H54 (cell line): ENCODE results near the gene SEPTIN12.
A peak's percentile ranks its signal among the peaks of the same experiment; 100 is the strongest.

ENCODE experiments used
- DNase-seq: peaks from one replicate; pipeline ENCODE4 v3.0.0; 2011; ENCODE audit warnings: low spot score, mixed read lengths; ENCODE audit not compliant: insufficient read length
- FAIRE-seq: peaks from 3 replicates; lab custom pipeline; 2011; peaks lifted over from hg19 to GRCh38; lab: Jason Lieb, UNC
- POLR2A ChIP-seq: IDR thresholded peaks from 2 replicates; pipeline ENCODE4 v1.6.1; 2011; ENCODE audit warnings: low read depth, mild to moderate bottlenecking, low read length

SEPTIN12 gene

GRCh38 chr16:4767872-4768548, 20.1 kb downstream of the SEPTIN12 start:
- no peak for DNase-seq
- TF ChIP-seq POLR2A = no peak
- no peak for FAIRE-seq

DNA sequence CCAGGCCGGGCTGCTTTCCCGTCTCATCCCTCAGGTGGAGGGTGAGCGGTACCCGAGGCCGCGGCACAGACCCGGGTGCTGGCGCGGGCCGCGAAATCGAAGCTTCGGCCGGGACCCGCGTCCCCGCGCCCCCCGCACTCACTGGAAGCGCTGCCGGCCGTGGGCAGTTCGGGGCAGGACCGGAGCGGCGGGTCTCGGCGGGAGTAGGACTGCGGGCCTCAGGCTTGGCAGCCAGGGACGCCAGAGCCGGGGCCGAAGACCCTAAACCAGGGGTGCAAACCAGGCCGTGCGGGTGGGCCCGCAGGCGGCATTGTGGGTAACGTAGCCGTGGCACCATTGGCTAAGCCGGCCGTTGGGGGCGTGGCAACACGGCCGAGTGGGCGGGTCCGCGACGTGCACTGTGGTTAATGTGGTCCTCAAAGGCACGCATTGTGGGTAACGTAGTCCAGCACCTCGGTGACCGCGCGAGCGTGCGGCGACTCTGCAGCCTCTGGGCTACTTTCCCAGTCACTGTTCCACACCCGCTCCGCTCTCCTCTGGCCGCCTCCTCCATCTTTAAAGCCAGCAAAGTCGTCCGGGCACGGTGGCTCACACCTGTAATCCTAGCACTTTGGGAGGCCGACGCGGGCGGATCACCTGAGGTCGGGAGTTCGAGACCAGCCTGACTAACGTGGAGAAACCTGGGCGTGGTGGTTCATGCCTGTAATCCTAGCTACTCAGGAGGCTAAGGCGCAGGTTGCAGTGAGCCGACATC, 21.1 kb downstream of the SEPTIN12 start, which contains the start of gene ZNF500:
Gene ZNF500, minus strand, starts transcription at position 288 of the 754 bp plus-strand sequence. CDS start 1,184 bp downstream, outside the sequence.
- DNase-seq = peak; percentile 95
- peak; percentile 83 for FAIRE-seq
- TF ChIP-seq POLR2A = peak; percentile 59

- no peak for TF ChIP-seq POLR2A
- FAIRE-seq (no peak), DNase-seq (no peak)
Measured at GRCh38 chr16:4765511-4766474, 22.4 kb downstream of the SEPTIN12 start.

- TF ChIP-seq POLR2A = no peak
- FAIRE-seq (no peak), DNase-seq (no peak)
Measured at GRCh38 chr16:4763791-4764190, 24.4 kb downstream of the SEPTIN12 start.

DNA sequence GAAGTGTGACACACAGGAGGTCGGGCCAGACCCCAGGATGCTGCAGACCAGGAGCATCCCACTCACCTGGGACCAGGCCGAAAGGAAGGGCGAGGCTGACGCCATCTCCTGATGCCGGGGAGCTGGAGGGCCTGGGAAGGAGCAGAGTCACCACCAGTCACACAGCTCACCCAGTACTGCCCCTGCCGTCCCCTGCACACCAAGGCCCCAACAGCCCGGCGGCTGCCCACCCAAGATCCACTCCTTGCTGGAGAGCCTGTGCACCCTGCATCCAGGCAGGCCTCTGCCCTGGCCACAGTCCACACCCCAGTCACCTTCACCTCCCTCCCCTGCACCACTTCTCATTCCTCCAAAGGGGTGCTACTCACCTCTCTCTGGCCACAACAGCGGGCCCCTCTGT, 25.9 kb downstream of the SEPTIN12 start:
- no peak for TF ChIP-seq POLR2A
- no peak for FAIRE-seq
- no peak for DNase-seq

- no peak for DNase-seq
- no peak for TF ChIP-seq POLR2A
- FAIRE-seq = no peak
Measured at GRCh38 chr16:4760221-4760910, 27.8 kb downstream of the SEPTIN12 start.

DNA sequence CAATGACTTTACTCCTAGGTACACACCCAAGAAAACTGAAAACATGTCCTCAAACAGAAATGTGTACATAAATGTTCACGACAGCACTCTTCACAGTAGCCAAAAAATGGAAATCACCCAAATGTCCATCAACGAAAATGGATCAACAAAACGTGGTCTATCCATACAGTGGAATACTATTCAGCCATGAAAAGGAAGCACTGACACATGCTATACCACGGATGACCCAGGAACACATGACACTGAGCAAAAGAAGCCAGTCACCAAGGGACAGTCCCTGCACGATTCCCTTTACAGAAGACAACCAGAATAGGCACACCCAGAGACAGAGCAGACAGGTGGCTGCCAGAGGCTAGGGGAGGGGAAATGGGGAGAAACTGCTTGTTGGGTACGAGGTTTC, 32.5 kb downstream of the SEPTIN12 start:
- DNase-seq = no peak
- FAIRE-seq = no peak

GRCh38 chr16:4754865-4755264, 33.3 kb downstream of the SEPTIN12 start:
- DNase-seq (no peak), FAIRE-seq (no peak)
- no peak for TF ChIP-seq POLR2A

More for the DNA sequence above, 32.5 kb downstream of the SEPTIN12 start:
- TF ChIP-seq POLR2A = no peak

GRCh38 chr16:4753227-4753626, 34.9 kb downstream of the SEPTIN12 start:
- no peak for DNase-seq
- no peak for TF ChIP-seq POLR2A

DNA sequence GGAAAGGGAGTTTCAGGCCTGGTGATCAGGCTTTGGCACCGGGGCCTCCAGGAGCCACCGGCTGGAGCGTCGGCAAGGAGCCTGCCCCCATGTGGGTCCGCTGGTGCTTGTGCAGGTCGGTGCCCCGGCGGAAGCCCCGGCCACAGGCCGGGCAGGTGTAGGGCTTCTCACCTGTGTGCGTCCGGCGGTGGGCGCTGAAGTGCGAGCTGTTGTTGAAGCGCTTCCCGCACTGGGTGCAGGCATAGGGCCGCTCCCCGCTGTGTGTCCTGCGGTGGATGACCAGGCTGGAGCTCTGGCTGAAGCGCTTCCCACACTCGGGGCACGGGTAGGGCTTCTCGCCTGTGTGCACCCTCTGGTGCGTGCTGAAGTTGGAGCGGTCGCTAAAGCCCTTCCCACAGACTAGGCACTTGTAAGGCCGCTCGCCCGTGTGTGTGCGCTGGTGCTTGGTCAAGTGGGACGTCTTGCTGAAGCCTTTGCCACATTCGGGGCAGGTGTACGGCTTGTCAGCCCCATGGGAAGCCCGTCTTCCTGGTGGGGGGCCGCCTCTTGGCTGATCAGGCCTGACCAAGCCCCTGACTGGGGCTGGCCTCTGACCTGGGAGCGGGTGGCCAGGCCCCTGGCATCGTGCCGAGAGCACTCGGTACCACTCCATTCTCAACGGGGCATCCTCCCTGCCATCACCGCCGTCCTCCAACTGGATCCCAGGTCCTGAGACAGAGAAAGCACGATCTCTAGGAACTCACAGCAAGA, 35.6 kb downstream of the SEPTIN12 start:
- no peak for DNase-seq
- no peak for FAIRE-seq
- TF ChIP-seq POLR2A = no peak

More at GRCh38 chr16:4753227-4753626, 34.9 kb downstream of the SEPTIN12 start:
- no peak for FAIRE-seq

DNA sequence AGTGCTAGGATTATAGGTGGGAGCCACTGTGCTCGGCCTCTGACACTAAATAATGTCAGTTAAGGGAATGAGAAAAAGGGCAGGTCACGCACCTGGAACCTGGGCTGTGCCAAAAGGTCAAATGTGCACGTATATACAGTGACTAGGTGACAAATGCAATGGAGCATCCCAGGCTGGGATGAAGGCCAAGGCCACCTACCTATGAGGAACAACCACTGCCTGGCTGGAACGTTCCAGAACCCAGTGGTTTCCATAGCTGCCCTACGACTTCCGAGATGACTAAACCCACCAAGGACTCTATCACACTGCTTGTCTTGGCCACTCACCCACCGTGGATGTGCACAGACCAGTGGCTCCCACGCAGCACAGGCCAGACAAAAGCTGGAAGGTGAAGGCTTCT, 37.2 kb downstream of the SEPTIN12 start:
- FAIRE-seq = no peak

GRCh38 chr16:4749700-4750257, 38.4 kb downstream of the SEPTIN12 start:
- FAIRE-seq = no peak
- DNase-seq = no peak
- TF ChIP-seq POLR2A = no peak

More for the DNA sequence above, 37.2 kb downstream of the SEPTIN12 start:
- no peak for DNase-seq
- TF ChIP-seq POLR2A = no peak
